Mucosa of rectum (tissue), 2 donors: ENCODE data around the gene OR2S2.
A peak's percentile ranks its signal among the peaks of the same experiment; 100 is the strongest.

Source experiments
- H3K27ac ChIP-seq, 2 donors: one replicate each; pipeline ENCODE4 v1.7.0; 2013; ENCODE audit warnings: inconsistent platforms in 2 of 2, low read depth in 2 of 2, low read length in 2 of 2
- H3K27me3 ChIP-seq, 2 donors: one replicate each; pipeline ENCODE4 v1.7.0; 2013; ENCODE audit warnings: low read length in 2 of 2; ENCODE audit not compliant: control insufficient read depth in 2 of 2, insufficient read depth in 2 of 2
- H3K36me3 ChIP-seq, 2 donors: one replicate each; pipeline ENCODE4 v1.7.0; 2013; ENCODE audit warnings: low read length in 2 of 2; ENCODE audit not compliant: control insufficient read depth in 2 of 2, insufficient read depth in 2 of 2
- H3K4me1 ChIP-seq, 2 donors: one replicate each; pipeline ENCODE4 v1.7.0; 2013; ENCODE audit warnings: low read length in 2 of 2, mild to moderate bottlenecking in 1 of 2; ENCODE audit not compliant: control insufficient read depth in 2 of 2, insufficient read depth in 2 of 2
- H3K4me3 ChIP-seq, 2 donors: one replicate each; pipeline ENCODE4 v1.7.0; 2013; ENCODE audit warnings: low read length in 2 of 2
- H3K9ac ChIP-seq, 2 donors: one replicate each; pipeline ENCODE4 v1.7.0; 2013; ENCODE audit warnings: low read length in 2 of 2, low read depth in 1 of 2, mild to moderate bottlenecking in 1 of 2
- H3K9me3 ChIP-seq, 2 donors: one replicate each; pipeline ENCODE4 v1.7.0; 2013; ENCODE audit warnings: low read length in 2 of 2; ENCODE audit not compliant: control insufficient read depth in 2 of 2
- donor health status: healthy.
- donor health status: Normal muscosa, but diverticular disease.

Gene OR2S2

GRCh38 chr9:35966433-35966832, 8.5 kb upstream of the OR2S2 start:
- H3K27ac ChIP-seq: peak overlapping the region; percentile 53 to 74
- H3K36me3 ChIP-seq: no peaks in the 10 kb centered on the region
- no peaks in the 10 kb centered on the region for H3K27me3 ChIP-seq
- peaks cover 0 to 17% of the 10 kb centered on the region in 2 donors for H3K4me1 ChIP-seq
- H3K9me3 ChIP-seq: no peaks in the 10 kb centered on the region
- H3K4me3 ChIP-seq: no peak overlapping the region
- H3K9ac ChIP-seq: no peak overlapping the region

GRCh38 chr9:35965011-35965410, 7.1 kb upstream of the OR2S2 start:
- H3K9ac ChIP-seq: no peak overlapping the region
- H3K27me3 ChIP-seq: no peaks in the 10 kb centered on the region
- H3K36me3 ChIP-seq: no peaks in the 10 kb centered on the region
- H3K27ac ChIP-seq: peak overlapping the region in 1 of 2 donors; percentile 28
- peaks cover 9 to 32% of the 10 kb centered on the region in 2 donors for H3K4me1 ChIP-seq
- H3K4me3 ChIP-seq: no peak overlapping the region
- no peaks in the 10 kb centered on the region for H3K9me3 ChIP-seq

- Histone ChIP-seq H3K9me3 (no peaks in the 10 kb centered on the region), H3K27me3 (no peaks in the 10 kb centered on the region), H3K4me1 (peaks cover 13 to 32% of the 10 kb centered on the region in 2 donors), H3K4me3 (no peak overlapping the region), H3K27ac (peak overlapping the region; percentile 18 to 32), H3K36me3 (no peaks in the 10 kb centered on the region), H3K9ac (peak overlapping the region in 1 of 2 donors; percentile 18)
Measured at GRCh38 chr9:35962126-35962906, 4.4 kb upstream of the OR2S2 start.

- H3K9me3 ChIP-seq: no peaks in the 10 kb centered on the region
- peaks cover 13 to 31% of the 10 kb centered on the region in 2 donors for H3K4me1 ChIP-seq
- H3K27ac ChIP-seq: peak overlapping the region; percentile 75 to 83
- H3K36me3 ChIP-seq: no peaks in the 10 kb centered on the region
- H3K4me3 ChIP-seq: peak overlapping the region in 1 of 2 donors; percentile 28
- H3K9ac ChIP-seq: peak overlapping the region; percentile 0 to 36
- no peaks in the 10 kb centered on the region for H3K27me3 ChIP-seq
Measured at GRCh38 chr9:35960039-35960655, 2.2 kb upstream of the OR2S2 start.

- H3K9me3 ChIP-seq: no peaks in the 10 kb centered on the region
- no peak overlapping the region for H3K4me3 ChIP-seq
- peaks cover 13 to 25% of the 10 kb centered on the region in 2 donors for H3K4me1 ChIP-seq
- H3K36me3 ChIP-seq: no peaks in the 10 kb centered on the region
- H3K27ac ChIP-seq: no peak overlapping the region
- no peaks in the 10 kb centered on the region for H3K27me3 ChIP-seq
- H3K9ac ChIP-seq: no peak overlapping the region
Measured at GRCh38 chr9:35956651-35957050, 1.3 kb downstream of the OR2S2 start.

GRCh38 chr9:35954942-35955546, 2.9 kb downstream of the OR2S2 start:
- Histone ChIP-seq H3K27ac (no peak overlapping the region), H3K36me3 (no peaks in the 10 kb centered on the region), H3K27me3 (no peaks in the 10 kb centered on the region), H3K4me1 (peaks cover 5 to 11% of the 10 kb centered on the region in 2 donors), H3K9ac (no peak overlapping the region), H3K4me3 (no peak overlapping the region), H3K9me3 (no peaks in the 10 kb centered on the region)

GRCh38 chr9:35952526-35953191, 5.3 kb downstream of the OR2S2 start:
- Histone ChIP-seq H3K4me1 (peaks cover 19 to 27% of the 10 kb centered on the region in 2 donors), H3K27ac (no peak overlapping the region)

GRCh38 chr9:35951736-35952135, 6.2 kb downstream of the OR2S2 start:
- Histone ChIP-seq H3K9ac (no peak overlapping the region), H3K36me3 (no peaks in the 10 kb centered on the region), H3K27me3 (no peaks in the 10 kb centered on the region), H3K27ac (no peak overlapping the region), H3K9me3 (no peaks in the 10 kb centered on the region), H3K4me3 (no peak overlapping the region), H3K4me1 (peaks cover 24 to 31% of the 10 kb centered on the region in 2 donors)

More at GRCh38 chr9:35952526-35953191, 5.3 kb downstream of the OR2S2 start:
- Histone ChIP-seq H3K27me3 (no peaks in the 10 kb centered on the region), H3K4me3 (no peak overlapping the region), H3K9ac (no peak overlapping the region), H3K9me3 (no peaks in the 10 kb centered on the region), H3K36me3 (no peaks in the 10 kb centered on the region)

- H3K27ac ChIP-seq: peak overlapping the region; percentile 84 to 87
- H3K9ac ChIP-seq: peak overlapping the region in 1 of 2 donors; percentile 14
- H3K36me3 ChIP-seq: no peaks in the 10 kb centered on the region
- peak overlapping the region in 1 of 2 donors; percentile 33 for H3K4me3 ChIP-seq
- H3K9me3 ChIP-seq: no peaks in the 10 kb centered on the region
- peaks cover 41 to 49% of the 10 kb centered on the region in 2 donors for H3K4me1 ChIP-seq
- no peaks in the 10 kb centered on the region for H3K27me3 ChIP-seq
Measured at GRCh38 chr9:35948901-35949318, 9.0 kb downstream of the OR2S2 start.
